HG03439 (cell line): Measurements from ENCODE around the gene SLC25A20.
"Not testable (repeated sequence)": the region's sequence is repeated elsewhere in the genome, so short reads cannot be mapped to it uniquely, and the experiment has no call there.

Source experiments
- ATAC-seq: cut with Tn5 transposase; IDR thresholded peaks from one replicate; pipeline ENCODE4 v1.9.1; 2021; ENCODE audit warnings: mild to moderate bottlenecking, moderate library complexity; ENCODE audit not compliant: unreplicated experiment

SLC25A20 gene

GRCh38 chr3:48847504-48848423 lies 50.9 kb downstream of the SLC25A20 start, which contains the start of gene PRKAR2A:
Gene PRKAR2A, minus strand, starts transcription at chr3:48847874. Its CDS starts 278 bp downstream, at chr3:48847596.
- ATAC-seq = peak; percentile 91

- peak; percentile 34 for ATAC-seq
Observed at GRCh38 chr3:48847053-48847503, 51.6 kb downstream of the SLC25A20 start.

- ATAC-seq = no peak
Observed at GRCh38 chr3:48845170-48845569, 53.5 kb downstream of the SLC25A20 start.

GRCh38 chr3:48837163-48837562 lies 61.5 kb downstream of the SLC25A20 start:
- no peak for ATAC-seq

GRCh38 chr3:48835650-48836366 lies 62.9 kb downstream of the SLC25A20 start:
- ATAC-seq = no peak

- ATAC-seq = no peak
Observed at GRCh38 chr3:48832684-48833083, 66.0 kb downstream of the SLC25A20 start.

- ATAC-seq = no peak
Observed at GRCh38 chr3:48830715-48831114, 68.0 kb downstream of the SLC25A20 start.

GRCh38 chr3:48829525-48829924 lies 69.2 kb downstream of the SLC25A20 start:
- ATAC-seq = not testable (repeated sequence)

- not testable (repeated sequence) for ATAC-seq
Observed at GRCh38 chr3:48827874-48828273, 70.8 kb downstream of the SLC25A20 start.

GRCh38 chr3:48826451-48826850 lies 72.2 kb downstream of the SLC25A20 start:
- no peak for ATAC-seq

GRCh38 chr3:48820612-48821324 lies 77.9 kb downstream of the SLC25A20 start:
- ATAC-seq = no peak

- no peak for ATAC-seq
Observed at GRCh38 chr3:48819234-48820221, 79.2 kb downstream of the SLC25A20 start.

GRCh38 chr3:48811524-48811923 lies 87.2 kb downstream of the SLC25A20 start:
- no peak for ATAC-seq
